ENCODE measurements around the gene DLGAP4. TPM values are rescaled to one million over a fixed set of nuclear protein-coding genes. Genes with fewer than 3 reads are reported as not detected.

Gene DLGAP4
- total RNA-seq, 1 donor from 2014 or later = 199 TPM

DNA sequence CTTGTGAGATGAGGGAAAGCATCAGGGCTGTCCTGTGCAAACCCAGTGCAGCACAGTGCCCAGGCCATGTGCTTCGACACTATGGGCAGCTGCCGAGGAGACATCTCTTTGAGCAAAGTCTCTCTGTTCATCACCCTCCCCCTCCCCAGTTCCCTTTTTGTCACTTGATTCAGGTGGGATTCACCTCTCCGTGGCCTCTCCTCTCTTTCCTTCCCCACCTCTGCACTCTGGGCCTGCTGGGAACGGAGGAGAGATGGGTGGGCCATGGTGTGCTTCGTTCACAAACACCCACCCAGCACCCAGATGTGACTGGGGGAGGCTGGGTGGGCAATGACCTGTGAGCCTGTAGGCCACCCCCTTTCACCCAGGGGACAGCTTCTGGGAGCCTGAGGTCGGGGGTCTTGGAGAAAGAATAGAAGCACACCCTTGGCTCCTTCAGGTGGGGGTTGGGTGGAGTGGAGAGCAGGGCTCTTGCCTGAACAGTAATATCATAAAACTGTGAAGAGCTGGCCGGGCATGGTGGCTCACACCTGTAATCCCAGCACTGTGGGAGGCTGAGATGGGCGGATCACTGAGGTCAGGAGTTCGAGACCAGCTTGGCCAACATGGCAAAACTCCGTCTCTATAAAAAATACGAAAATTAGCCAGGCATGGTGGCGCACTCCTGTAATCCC, 33.5 kb upstream of the DLGAP4 start:
- no peaks in the 10 kb centered on the region for H3K9me3 Mint-ChIP-seq (ENCODE audit: unreplicated experiment)
- TF ChIP-seq, protein P1, sequence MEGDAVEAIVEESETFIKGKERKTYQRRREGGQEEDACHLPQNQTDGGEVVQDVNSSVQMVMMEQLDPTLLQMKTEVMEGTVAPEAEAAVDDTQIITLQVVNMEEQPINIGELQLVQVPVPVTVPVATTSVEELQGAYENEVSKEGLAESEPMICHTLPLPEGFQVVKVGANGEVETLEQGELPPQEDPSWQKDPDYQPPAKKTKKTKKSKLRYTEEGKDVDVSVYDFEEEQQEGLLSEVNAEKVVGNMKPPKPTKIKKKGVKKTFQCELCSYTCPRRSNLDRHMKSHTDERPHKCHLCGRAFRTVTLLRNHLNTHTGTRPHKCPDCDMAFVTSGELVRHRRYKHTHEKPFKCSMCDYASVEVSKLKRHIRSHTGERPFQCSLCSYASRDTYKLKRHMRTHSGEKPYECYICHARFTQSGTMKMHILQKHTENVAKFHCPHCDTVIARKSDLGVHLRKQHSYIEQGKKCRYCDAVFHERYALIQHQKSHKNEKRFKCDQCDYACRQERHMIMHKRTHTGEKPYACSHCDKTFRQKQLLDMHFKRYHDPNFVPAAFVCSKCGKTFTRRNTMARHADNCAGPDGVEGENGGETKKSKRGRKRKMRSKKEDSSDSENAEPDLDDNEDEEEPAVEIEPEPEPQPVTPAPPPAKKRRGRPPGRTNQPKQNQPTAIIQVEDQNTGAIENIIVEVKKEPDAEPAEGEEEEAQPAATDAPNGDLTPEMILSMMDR (IDR thresholded peaks at IDR 0.05; ENCODE audit: partially characterized antibody, unreplicated experiment) = no peak
- H3K4me3 Mint-ChIP-seq (ENCODE audit: unreplicated experiment) = no peak overlapping the region
- H3K36me3 Mint-ChIP-seq (ENCODE audit: unreplicated experiment) = no peaks in the 10 kb centered on the region
- peaks cover 4% of the 10 kb centered on the region for H3K27me3 Mint-ChIP-seq (ENCODE audit: unreplicated experiment)
- no peak overlapping the region for H3K27ac Mint-ChIP-seq (ENCODE audit: unreplicated experiment)
- no peak for DNase-seq
- H3K4me1 Mint-ChIP-seq (ENCODE audit: low read depth, unreplicated experiment) = peaks cover 16% of the 10 kb centered on the region

DNA sequence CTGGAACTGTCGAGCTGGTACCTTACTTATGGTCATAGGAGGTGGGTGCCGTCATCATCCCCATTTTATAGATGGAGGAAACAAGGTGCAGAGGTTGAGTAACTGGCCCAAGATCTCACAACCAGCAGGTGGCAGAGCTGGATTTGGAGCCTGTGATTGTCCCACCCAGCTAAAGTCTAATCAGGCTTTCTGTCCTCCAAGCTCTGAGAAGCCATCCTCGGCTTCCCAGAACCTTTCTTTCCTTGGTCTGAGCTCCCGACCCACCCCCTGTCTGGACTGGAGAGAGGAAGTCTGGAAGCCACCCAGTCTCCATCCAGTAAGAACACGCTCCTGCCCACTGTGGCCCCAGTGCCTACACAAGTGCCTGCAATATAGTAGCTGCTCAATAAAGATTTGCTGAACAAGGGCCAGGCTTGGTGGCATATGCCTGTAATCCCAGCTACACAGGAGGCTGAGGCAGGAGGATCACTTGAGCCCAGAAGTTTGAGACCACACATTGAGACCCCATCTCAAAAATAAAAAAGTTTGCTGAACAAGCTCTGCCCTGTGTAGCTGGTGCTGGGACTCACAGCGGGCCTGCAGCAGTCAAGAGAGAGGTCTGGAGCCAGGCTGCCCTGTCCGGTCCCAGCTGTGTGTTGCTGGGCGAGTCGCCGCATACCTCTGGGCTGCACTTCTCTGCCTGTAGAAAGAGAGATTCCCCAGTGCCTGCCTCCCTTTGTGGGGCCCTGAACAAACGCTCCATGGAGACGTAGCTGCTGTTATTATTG, 32.5 kb upstream of the DLGAP4 start:
- no peak for DNase-seq
- Mint-ChIP-seq H3K4me1 (ENCODE audit: low read depth, unreplicated experiment) (peaks cover 16% of the 10 kb centered on the region), H3K9me3 (ENCODE audit: unreplicated experiment) (no peaks in the 10 kb centered on the region), H3K27ac (ENCODE audit: unreplicated experiment) (no peak overlapping the region), H3K4me3 (ENCODE audit: unreplicated experiment) (peak overlapping the region; percentile 34), H3K27me3 (ENCODE audit: unreplicated experiment) (peaks cover 4% of the 10 kb centered on the region), H3K36me3 (ENCODE audit: unreplicated experiment) (no peaks in the 10 kb centered on the region)
- TF ChIP-seq, protein P1 (IDR thresholded peaks at IDR 0.05; ENCODE audit: partially characterized antibody, unreplicated experiment) = no peak

DNA sequence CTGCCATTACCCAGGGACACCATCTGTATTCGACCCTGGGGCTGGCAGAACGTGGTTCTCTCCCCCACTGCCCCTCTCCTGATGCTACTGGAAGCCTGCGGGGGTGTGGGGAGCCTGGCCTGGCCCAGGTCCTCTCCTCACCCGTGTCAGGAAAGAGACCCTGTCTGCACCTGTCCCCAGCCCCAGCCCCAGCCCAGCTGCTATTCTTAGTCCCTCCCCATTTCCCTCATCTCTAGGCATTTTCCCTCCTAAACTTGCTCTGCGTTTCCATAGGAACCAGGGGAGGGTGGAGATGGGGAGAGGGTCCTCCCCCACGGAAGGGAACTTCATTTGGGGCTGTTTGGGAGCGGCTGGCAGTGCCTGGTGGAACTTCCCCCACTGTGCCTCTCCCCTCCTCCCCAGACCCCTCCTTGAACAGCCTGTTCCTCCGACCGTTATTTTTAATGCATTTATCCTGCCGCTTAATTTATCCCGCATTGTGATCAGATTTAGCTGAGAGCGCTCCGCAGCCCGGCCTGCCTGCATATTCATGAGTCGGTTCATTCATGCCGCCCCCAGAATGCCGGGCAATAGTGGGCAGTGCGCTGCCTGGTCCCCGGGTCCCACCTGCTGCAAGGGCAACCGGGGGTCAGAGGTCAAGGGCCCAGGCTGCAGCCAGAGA, 31.8 kb upstream of the DLGAP4 start:
- TF ChIP-seq, protein P1 (IDR thresholded peaks at IDR 0.05; ENCODE audit: partially characterized antibody, unreplicated experiment) = no peak
- Mint-ChIP-seq H3K4me1 (ENCODE audit: low read depth, unreplicated experiment) (peaks cover 16% of the 10 kb centered on the region), H3K36me3 (ENCODE audit: unreplicated experiment) (no peaks in the 10 kb centered on the region), H3K4me3 (ENCODE audit: unreplicated experiment) (peak overlapping the region; percentile 34), H3K27me3 (ENCODE audit: unreplicated experiment) (peaks cover 4% of the 10 kb centered on the region), H3K9me3 (ENCODE audit: unreplicated experiment) (no peaks in the 10 kb centered on the region), H3K27ac (ENCODE audit: unreplicated experiment) (no peak overlapping the region)
- DNase-seq = no peak

DNA sequence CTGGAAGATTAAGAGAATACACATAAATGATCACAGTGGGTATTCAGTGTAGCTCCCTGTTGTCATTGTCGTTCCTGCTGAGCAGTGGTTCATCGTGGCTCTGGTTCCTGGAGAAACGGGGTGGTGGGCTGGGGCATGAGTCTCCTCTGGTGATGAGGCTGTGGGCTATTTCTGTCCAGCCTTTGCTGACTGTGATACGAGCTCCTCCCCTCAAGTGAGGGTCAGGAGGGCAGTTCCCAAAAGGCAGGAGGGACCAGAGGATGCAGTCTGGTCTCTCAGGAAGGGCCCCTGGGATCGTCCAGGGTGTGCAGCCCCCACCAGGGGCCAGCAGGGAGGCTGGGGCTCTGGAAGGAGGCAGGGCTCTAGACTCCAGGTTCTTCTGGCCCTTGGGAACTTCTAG, 31.1 kb upstream of the DLGAP4 start:
- H3K27me3 Mint-ChIP-seq (ENCODE audit: unreplicated experiment) = peaks cover 4% of the 10 kb centered on the region

More for the DNA sequence above, 31.1 kb upstream of the DLGAP4 start:
- no peak overlapping the region for H3K27ac Mint-ChIP-seq (ENCODE audit: unreplicated experiment)
- H3K4me1 Mint-ChIP-seq (ENCODE audit: low read depth, unreplicated experiment) = peaks cover 16% of the 10 kb centered on the region
- H3K9me3 Mint-ChIP-seq (ENCODE audit: unreplicated experiment) = no peaks in the 10 kb centered on the region
- TF ChIP-seq, protein P1 (IDR thresholded peaks at IDR 0.05; ENCODE audit: partially characterized antibody, unreplicated experiment) = no peak
- H3K4me3 Mint-ChIP-seq (ENCODE audit: unreplicated experiment) = peak overlapping the region; percentile 20
- no peak for DNase-seq
- H3K36me3 Mint-ChIP-seq (ENCODE audit: unreplicated experiment) = no peaks in the 10 kb centered on the region
